PFSK-1 (cell line): ENCODE results near the gene CALHM1.

ENCODE experiments used
- POLR2AphosphoS5 ChIP-seq: IDR thresholded peaks from 2 replicates; pipeline ENCODE4 v1.6.1; 2012; ENCODE audit warnings: low read depth, mild to moderate bottlenecking, control low read depth, low read length, moderate library complexity
- SIN3A ChIP-seq: IDR thresholded peaks from 2 replicates; pipeline ENCODE4 v1.6.1; 2012; ENCODE audit warnings: mild to moderate bottlenecking, low read length, moderate library complexity, borderline replicate concordance; ENCODE audit not compliant: insufficient read depth
- TF ChIP-seq, protein P1 (sequence below), 2 experiments: IDR thresholded peaks; 2 replicates each; pipeline versions ENCODE4 v1.6.1 to v1.8.0; 2011 to 2012; ENCODE audit warnings: low read depth in 2 of 2, low read length in 2 of 2, control low read depth in 1 of 2, inconsistent platforms in 1 of 2, mild to moderate bottlenecking in 1 of 2, moderate library complexity in 1 of 2; ENCODE audit not compliant: insufficient read depth in 1 of 2

DNA sequence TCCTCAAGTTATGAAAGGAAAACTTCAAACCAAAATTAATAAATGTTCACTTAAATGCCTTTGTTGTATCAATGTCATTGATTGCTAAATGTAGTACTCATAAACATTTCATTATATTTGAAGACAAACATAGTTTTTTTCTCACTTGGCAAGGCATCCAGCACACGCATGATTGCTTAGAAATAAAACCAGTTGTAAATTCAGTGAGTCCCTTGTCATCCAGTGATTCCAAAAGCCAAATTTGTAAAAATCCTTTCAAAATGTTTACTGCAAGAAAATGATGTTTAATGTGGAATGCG is 28.7 kb upstream of the CALHM1 start:
- no peak for TF ChIP-seq POLR2AphosphoS5
- TF ChIP-seq, protein P1, sequence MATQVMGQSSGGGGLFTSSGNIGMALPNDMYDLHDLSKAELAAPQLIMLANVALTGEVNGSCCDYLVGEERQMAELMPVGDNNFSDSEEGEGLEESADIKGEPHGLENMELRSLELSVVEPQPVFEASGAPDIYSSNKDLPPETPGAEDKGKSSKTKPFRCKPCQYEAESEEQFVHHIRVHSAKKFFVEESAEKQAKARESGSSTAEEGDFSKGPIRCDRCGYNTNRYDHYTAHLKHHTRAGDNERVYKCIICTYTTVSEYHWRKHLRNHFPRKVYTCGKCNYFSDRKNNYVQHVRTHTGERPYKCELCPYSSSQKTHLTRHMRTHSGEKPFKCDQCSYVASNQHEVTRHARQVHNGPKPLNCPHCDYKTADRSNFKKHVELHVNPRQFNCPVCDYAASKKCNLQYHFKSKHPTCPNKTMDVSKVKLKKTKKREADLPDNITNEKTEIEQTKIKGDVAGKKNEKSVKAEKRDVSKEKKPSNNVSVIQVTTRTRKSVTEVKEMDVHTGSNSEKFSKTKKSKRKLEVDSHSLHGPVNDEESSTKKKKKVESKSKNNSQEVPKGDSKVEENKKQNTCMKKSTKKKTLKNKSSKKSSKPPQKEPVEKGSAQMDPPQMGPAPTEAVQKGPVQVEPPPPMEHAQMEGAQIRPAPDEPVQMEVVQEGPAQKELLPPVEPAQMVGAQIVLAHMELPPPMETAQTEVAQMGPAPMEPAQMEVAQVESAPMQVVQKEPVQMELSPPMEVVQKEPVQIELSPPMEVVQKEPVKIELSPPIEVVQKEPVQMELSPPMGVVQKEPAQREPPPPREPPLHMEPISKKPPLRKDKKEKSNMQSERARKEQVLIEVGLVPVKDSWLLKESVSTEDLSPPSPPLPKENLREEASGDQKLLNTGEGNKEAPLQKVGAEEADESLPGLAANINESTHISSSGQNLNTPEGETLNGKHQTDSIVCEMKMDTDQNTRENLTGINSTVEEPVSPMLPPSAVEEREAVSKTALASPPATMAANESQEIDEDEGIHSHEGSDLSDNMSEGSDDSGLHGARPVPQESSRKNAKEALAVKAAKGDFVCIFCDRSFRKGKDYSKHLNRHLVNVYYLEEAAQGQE (IDR thresholded peaks at IDR 0.05; ENCODE audit: insufficient read depth in 1 of 2, low read depth in 2 of 2, low read length in 2 of 2) = no peak
- no peak for TF ChIP-seq SIN3A
